ENCODE measurements around the gene FDX2. TPM values are rescaled to one million over a fixed set of nuclear protein-coding genes. Genes with fewer than 3 reads are reported as not detected.

Gene FDX2
- total and polyA plus RNA-seq, 4 donors = 5.8 to 18.7 (median 10.0) TPM

- no peaks in the 10 kb centered on the region for H3K27me3 ChIP-seq (ENCODE audit: control insufficient read depth in 4 of 4, insufficient read depth in 4 of 4, low read length in 3 of 4)
- peaks cover 3 to 17% (median 9%) of the 10 kb centered on the region in 4 donors for H3K4me1 ChIP-seq (ENCODE audit: control insufficient read depth in 4 of 4, insufficient read depth in 4 of 4, low read length in 3 of 4)
- H3K9me3 ChIP-seq (ENCODE audit: control insufficient read depth in 4 of 4, low read length in 3 of 4) = no peaks in the 10 kb centered on the region
- no peak overlapping the region for H3K9ac ChIP-seq (ENCODE audit: low read depth in 1 of 2, low read length in 2 of 2)
- no peak overlapping the region for H3K4me3 ChIP-seq (ENCODE audit: low read depth in 1 of 3, low read length in 3 of 3)
- WGBS = 92% methylated on average over 15 of the region's 15 CpGs
- TF ChIP-seq EGR1 (IDR thresholded peaks at IDR 0.05; ENCODE audit: low read depth in 2 of 2) (no peak), JUND (IDR thresholded peaks at IDR 0.05) (no peak), HNF4A (conservative IDR thresholded peaks at IDR 0.05) (no peak), FOXA2 (IDR thresholded peaks at IDR 0.05) (no peak), YY1 (IDR thresholded peaks at IDR 0.05) (no peak), ATF3 (IDR thresholded peaks at IDR 0.05) (no peak), CTCF (IDR thresholded peaks at IDR 0.05; ENCODE audit: low read depth, low read length, missing input control) (no peak), RXRA (IDR thresholded peaks at IDR 0.05) (no peak), FOXA1 (IDR thresholded peaks at IDR 0.05) (no peak), RAD21 (IDR thresholded peaks at IDR 0.05) (no peak)
- TF ChIP-seq, protein P1, sequence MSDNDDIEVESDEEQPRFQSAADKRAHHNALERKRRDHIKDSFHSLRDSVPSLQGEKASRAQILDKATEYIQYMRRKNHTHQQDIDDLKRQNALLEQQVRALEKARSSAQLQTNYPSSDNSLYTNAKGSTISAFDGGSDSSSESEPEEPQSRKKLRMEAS (IDR thresholded peaks at IDR 0.05) = no peak
- TF ChIP-seq, protein P2, sequence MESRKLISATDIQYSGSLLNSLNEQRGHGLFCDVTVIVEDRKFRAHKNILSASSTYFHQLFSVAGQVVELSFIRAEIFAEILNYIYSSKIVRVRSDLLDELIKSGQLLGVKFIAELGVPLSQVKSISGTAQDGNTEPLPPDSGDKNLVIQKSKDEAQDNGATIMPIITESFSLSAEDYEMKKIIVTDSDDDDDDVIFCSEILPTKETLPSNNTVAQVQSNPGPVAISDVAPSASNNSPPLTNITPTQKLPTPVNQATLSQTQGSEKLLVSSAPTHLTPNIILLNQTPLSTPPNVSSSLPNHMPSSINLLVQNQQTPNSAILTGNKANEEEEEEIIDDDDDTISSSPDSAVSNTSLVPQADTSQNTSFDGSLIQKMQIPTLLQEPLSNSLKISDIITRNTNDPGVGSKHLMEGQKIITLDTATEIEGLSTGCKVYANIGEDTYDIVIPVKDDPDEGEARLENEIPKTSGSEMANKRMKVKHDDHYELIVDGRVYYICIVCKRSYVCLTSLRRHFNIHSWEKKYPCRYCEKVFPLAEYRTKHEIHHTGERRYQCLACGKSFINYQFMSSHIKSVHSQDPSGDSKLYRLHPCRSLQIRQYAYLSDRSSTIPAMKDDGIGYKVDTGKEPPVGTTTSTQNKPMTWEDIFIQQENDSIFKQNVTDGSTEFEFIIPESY (IDR thresholded peaks at IDR 0.05) = no peak
- H3K27ac ChIP-seq (ENCODE audit: low read depth in 1 of 2, low read length in 2 of 2) = no peak overlapping the region
- no peak for DNase-seq (ENCODE audit: low spot score)
- H3K36me3 ChIP-seq (ENCODE audit: control insufficient read depth in 4 of 4, insufficient read depth in 3 of 4, low read depth in 1 of 4, low read length in 3 of 4) = peaks cover 13 to 48% (median 27%) of the 10 kb centered on the region in 4 donors
These were observed 2.1 kb upstream of the FDX2 start for GRCh38 chr19:10317857-10318462.

DNA sequence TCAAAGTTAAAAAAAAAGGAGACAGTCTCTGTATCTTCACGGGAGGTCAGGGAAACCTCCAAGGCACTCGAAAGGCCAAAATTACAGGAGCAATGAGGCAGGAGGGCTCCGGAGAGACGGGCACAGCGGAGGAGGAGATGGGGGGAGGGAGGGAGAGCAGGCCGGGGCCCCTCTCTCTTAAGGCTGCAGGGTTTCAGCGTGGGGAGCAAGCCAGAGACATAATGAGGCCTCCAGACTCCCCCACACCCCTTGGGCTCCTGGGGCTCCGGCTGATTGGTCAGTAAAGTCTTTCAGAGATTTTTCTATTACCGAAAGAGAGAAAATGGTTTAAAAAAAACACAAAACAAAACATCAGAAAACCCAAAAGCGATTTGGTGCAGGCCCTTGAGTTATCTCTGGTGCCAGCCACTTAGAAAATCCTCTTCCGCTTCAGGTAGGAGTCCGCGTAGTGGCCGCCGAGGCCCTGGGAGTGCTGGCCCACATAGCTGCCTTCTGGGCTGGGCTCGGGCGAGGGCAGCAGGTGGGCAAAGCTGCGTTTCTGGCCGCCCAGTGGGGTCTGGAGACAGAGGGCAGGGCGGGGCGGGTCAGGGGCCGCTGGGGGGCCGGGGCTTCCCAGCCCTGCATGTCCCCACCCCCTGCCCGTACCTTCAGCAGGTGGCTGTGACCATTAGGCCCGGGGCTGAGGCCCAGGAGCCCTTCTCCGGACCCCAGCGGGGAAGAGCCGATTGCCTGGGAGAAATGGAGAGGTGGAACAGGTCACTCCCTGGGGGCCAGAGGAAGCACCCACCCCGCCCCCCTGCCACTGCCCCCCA is 1.4 kb upstream of the FDX2 start:
- Histone ChIP-seq H3K9me3 (ENCODE audit: control insufficient read depth in 4 of 4, low read length in 3 of 4) (no peaks in the 10 kb centered on the region), H3K27ac (ENCODE audit: low read depth in 1 of 2, low read length in 2 of 2) (no peak overlapping the region), H3K9ac (ENCODE audit: low read depth in 1 of 2, low read length in 2 of 2) (no peak overlapping the region), H3K36me3 (ENCODE audit: control insufficient read depth in 4 of 4, insufficient read depth in 3 of 4, low read depth in 1 of 4, low read length in 3 of 4) (peaks cover 13 to 42% (median 25%) of the 10 kb centered on the region in 4 donors), H3K27me3 (ENCODE audit: control insufficient read depth in 4 of 4, insufficient read depth in 4 of 4, low read length in 3 of 4) (no peaks in the 10 kb centered on the region), H3K4me1 (ENCODE audit: control insufficient read depth in 4 of 4, insufficient read depth in 4 of 4, low read length in 3 of 4) (peaks cover 3 to 17% (median 9%) of the 10 kb centered on the region in 4 donors), H3K4me3 (ENCODE audit: low read depth in 1 of 3, low read length in 3 of 3) (no peak overlapping the region)
- DNase-seq (ENCODE audit: low spot score) = no peak
- 89% methylated on average over 29 of the region's 29 CpGs for WGBS
- TF ChIP-seq YY1 (IDR thresholded peaks at IDR 0.05) (no peak), ATF3 (IDR thresholded peaks at IDR 0.05) (no peak), TAF1 (conservative IDR thresholded peaks at IDR 0.05) (no peak), GABPA (IDR thresholded peaks at IDR 0.05 in 1 of 2, conservative IDR thresholded peaks at IDR 0.05 in 1 of 2) (no peak), SP1 (IDR thresholded peaks at IDR 0.05) (no peak), CTCF (IDR thresholded peaks at IDR 0.05; ENCODE audit: low read depth, low read length, missing input control) (no peak), EGR1 (IDR thresholded peaks at IDR 0.05; ENCODE audit: low read depth in 2 of 2) (no peak), RAD21 (IDR thresholded peaks at IDR 0.05) (no peak), FOXA1 (IDR thresholded peaks at IDR 0.05) (no peak), RXRA (IDR thresholded peaks at IDR 0.05) (no peak), JUND (IDR thresholded peaks at IDR 0.05) (no peak)
- TF ChIP-seq, protein P3, sequence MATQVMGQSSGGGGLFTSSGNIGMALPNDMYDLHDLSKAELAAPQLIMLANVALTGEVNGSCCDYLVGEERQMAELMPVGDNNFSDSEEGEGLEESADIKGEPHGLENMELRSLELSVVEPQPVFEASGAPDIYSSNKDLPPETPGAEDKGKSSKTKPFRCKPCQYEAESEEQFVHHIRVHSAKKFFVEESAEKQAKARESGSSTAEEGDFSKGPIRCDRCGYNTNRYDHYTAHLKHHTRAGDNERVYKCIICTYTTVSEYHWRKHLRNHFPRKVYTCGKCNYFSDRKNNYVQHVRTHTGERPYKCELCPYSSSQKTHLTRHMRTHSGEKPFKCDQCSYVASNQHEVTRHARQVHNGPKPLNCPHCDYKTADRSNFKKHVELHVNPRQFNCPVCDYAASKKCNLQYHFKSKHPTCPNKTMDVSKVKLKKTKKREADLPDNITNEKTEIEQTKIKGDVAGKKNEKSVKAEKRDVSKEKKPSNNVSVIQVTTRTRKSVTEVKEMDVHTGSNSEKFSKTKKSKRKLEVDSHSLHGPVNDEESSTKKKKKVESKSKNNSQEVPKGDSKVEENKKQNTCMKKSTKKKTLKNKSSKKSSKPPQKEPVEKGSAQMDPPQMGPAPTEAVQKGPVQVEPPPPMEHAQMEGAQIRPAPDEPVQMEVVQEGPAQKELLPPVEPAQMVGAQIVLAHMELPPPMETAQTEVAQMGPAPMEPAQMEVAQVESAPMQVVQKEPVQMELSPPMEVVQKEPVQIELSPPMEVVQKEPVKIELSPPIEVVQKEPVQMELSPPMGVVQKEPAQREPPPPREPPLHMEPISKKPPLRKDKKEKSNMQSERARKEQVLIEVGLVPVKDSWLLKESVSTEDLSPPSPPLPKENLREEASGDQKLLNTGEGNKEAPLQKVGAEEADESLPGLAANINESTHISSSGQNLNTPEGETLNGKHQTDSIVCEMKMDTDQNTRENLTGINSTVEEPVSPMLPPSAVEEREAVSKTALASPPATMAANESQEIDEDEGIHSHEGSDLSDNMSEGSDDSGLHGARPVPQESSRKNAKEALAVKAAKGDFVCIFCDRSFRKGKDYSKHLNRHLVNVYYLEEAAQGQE (IDR thresholded peaks at IDR 0.05) = no peak
- TF ChIP-seq, protein P2 (IDR thresholded peaks at IDR 0.05) = no peak
